Neural crest cell (in vitro differentiated cells): Measurements from ENCODE around the gene C6orf58. TPM values are rescaled to one million over a fixed set of nuclear protein-coding genes. Genes with fewer than 3 reads are reported as not detected.

Source experiments
- DNase-seq: peaks from one replicate; pipeline ENCODE4 v3.0.0; 2021; ENCODE audit warnings: low read depth, mixed read lengths, low spot score
- H3K27ac Mint-ChIP-seq: one replicate; pipeline ENCODE4 v1.8.0; 2021; ENCODE audit warnings: mild to moderate bottlenecking, mixed read lengths; ENCODE audit not compliant: unreplicated experiment
- H3K27me3 Mint-ChIP-seq: 2 replicates; pipeline ENCODE4 v1.8.0; 2021; ENCODE audit warnings: low read depth, mild to moderate bottlenecking, mixed read lengths
- H3K36me3 Mint-ChIP-seq: 2 replicates; pipeline ENCODE4 v1.8.0; 2021; ENCODE audit warnings: low read depth, mild to moderate bottlenecking, mixed read lengths
- H3K4me1 Mint-ChIP-seq: 2 replicates; pipeline ENCODE4 v1.8.0; 2021; ENCODE audit warnings: mixed read lengths
- H3K4me3 Mint-ChIP-seq: one replicate; pipeline ENCODE4 v1.8.0; 2021; ENCODE audit warnings: mild to moderate bottlenecking, mixed read lengths
- H3K9me3 Mint-ChIP-seq: 2 replicates; pipeline ENCODE4 v1.8.0; 2021; ENCODE audit warnings: mixed read lengths
- total RNA-seq: library from RNA; stranded (reverse); gene quantifications from 2 replicates; pipeline ENCODE4 v1.2.1, GENCODE V29; 2021
- TF ChIP-seq, protein P1 (sequence below): fragments of 200-600 bp; sonication (generic); conservative IDR thresholded peaks from 2 replicates; pipeline ENCODE4 v1.5.0; 2021; ENCODE audit warnings: antibody characterized with exemption, mild to moderate bottlenecking

The C6orf58 gene
- total RNA-seq, 1 donor from 2014 or later: not detected

DNA sequence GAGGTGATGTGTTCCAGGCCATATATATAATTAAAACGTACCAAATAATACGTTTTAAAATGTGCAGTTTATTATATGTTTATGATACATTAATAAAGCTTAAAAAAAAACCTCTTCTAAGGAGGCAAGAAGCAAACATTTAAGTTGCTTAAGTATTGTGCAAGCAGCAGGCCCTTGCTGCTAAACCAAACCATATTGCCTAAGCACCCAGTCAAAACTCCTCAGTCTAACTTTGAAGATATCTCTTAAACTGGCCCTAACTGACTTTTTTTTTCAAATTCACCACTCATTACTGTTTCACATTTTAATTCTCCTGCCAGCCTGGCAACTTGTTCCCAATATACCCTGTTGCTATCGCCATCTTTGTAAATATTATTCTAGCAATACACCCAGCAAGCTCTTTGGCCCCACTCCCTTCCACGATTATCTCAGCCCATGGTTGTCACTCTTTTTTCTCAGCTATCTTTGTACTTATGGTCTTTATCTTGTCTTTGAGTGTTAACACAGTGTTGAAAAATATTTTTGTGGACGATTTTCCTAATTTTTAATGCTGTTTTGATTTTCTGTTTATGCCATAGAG lies 60.9 kb downstream of the C6orf58 start:
- Mint-ChIP-seq H3K4me3 (no peak overlapping the region), H3K4me1 (no peaks in the 10 kb centered on the region), H3K27me3 (peaks cover 3% of the 10 kb centered on the region), H3K36me3 (no peaks in the 10 kb centered on the region), H3K27ac (no peak overlapping the region), H3K9me3 (no peaks in the 10 kb centered on the region)
- no peak for DNase-seq
- TF ChIP-seq, protein P1, sequence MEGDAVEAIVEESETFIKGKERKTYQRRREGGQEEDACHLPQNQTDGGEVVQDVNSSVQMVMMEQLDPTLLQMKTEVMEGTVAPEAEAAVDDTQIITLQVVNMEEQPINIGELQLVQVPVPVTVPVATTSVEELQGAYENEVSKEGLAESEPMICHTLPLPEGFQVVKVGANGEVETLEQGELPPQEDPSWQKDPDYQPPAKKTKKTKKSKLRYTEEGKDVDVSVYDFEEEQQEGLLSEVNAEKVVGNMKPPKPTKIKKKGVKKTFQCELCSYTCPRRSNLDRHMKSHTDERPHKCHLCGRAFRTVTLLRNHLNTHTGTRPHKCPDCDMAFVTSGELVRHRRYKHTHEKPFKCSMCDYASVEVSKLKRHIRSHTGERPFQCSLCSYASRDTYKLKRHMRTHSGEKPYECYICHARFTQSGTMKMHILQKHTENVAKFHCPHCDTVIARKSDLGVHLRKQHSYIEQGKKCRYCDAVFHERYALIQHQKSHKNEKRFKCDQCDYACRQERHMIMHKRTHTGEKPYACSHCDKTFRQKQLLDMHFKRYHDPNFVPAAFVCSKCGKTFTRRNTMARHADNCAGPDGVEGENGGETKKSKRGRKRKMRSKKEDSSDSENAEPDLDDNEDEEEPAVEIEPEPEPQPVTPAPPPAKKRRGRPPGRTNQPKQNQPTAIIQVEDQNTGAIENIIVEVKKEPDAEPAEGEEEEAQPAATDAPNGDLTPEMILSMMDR: no peak

Other genes with a start within 250 kb of the C6orf58 start
- gene ECHDC1, start 233.6 kb upstream of the C6orf58 start, total RNA-seq: 59.2 and 59.9 TPM in 2 replicates
- gene KIAA0408, start 117.8 kb upstream of the C6orf58 start, total RNA-seq: 39.1 and 40.7 TPM in 2 replicates